ENCODE data around the gene AMIGO2. TPM values are rescaled to one million over a fixed set of nuclear protein-coding genes. Genes with fewer than 3 reads are reported as not detected.

Gene AMIGO2
- total RNA-seq, 4 donors from 2014 or later, result 2.1 to 4.5 (median 3.7) TPM

- DNase-seq (ENCODE audit: extremely low spot score), result no peak
- Histone ChIP-seq H3K27ac (replicated peaks in 1 of 4) (no peak overlapping the region), H3K36me3 (no peaks in the 10 kb centered on the region), H3K4me1 (peaks cover 0 to 7% (median 0%) of the 10 kb centered on the region in 4 donors), H3K27me3 (no peaks in the 10 kb centered on the region), H3K9me3 (no peaks in the 10 kb centered on the region), H3K4me3 (no peak overlapping the region)
- intact Hi-C loops (cut with DNase I), result loop anchor here (5.0 kb wide), 1 partner anchor 373 kb away; no protein-coding TSS in a partner anchor
- WGBS, result 72% methylated on average over 2 of the region's 2 CpGs
- no peak for TF ChIP-seq POLR2AphosphoS5 (IDR thresholded peaks at IDR 0.05)
- no peak for TF ChIP-seq CTCF (IDR thresholded peaks at IDR 0.05)
- no peak for TF ChIP-seq EP300 (IDR thresholded peaks at IDR 0.05)
- TF ChIP-seq POLR2A (IDR thresholded peaks at IDR 0.05; ENCODE audit: low read depth), result no peak
Measured at GRCh38 chr12:47034661-47035060, 45.1 kb downstream of the AMIGO2 start.

GRCh38 chr12:47033789-47034555, 45.8 kb downstream of the AMIGO2 start:
- intact Hi-C loops (cut with DNase I), result loop anchor here (2.0 to 5.0 kb wide), 2 partner anchors 275 to 373 kb away; no protein-coding TSS in a partner anchor
- Histone ChIP-seq H3K4me3 (no peak overlapping the region), H3K27ac (replicated peaks in 1 of 4) (no peak overlapping the region), H3K27me3 (no peaks in the 10 kb centered on the region), H3K4me1 (peaks cover 0 to 7% (median 0%) of the 10 kb centered on the region in 4 donors), H3K9me3 (no peaks in the 10 kb centered on the region), H3K36me3 (no peaks in the 10 kb centered on the region)
- TF ChIP-seq CTCF (IDR thresholded peaks at IDR 0.05) (no peak), POLR2AphosphoS5 (IDR thresholded peaks at IDR 0.05) (no peak), POLR2A (IDR thresholded peaks at IDR 0.05; ENCODE audit: low read depth) (no peak), EP300 (IDR thresholded peaks at IDR 0.05) (no peak)
- no peak for DNase-seq (ENCODE audit: extremely low spot score)
- 79% methylated on average over 5 of the region's 5 CpGs for WGBS

GRCh38 chr12:47033081-47033480, 46.7 kb downstream of the AMIGO2 start:
- H3K27me3 ChIP-seq, result no peaks in the 10 kb centered on the region
- peaks cover 0 to 7% (median 0%) of the 10 kb centered on the region in 4 donors for H3K4me1 ChIP-seq
- no peak for TF ChIP-seq EP300 (IDR thresholded peaks at IDR 0.05)
- no peak for TF ChIP-seq CTCF (IDR thresholded peaks at IDR 0.05)
- TF ChIP-seq POLR2AphosphoS5 (IDR thresholded peaks at IDR 0.05), result no peak
- no peak for TF ChIP-seq POLR2A (IDR thresholded peaks at IDR 0.05; ENCODE audit: low read depth)
- no peaks in the 10 kb centered on the region for H3K36me3 ChIP-seq
- H3K9me3 ChIP-seq, result no peaks in the 10 kb centered on the region
- no peak for DNase-seq (ENCODE audit: extremely low spot score)
- H3K27ac ChIP-seq (replicated peaks in 1 of 4), result no peak overlapping the region
- intact Hi-C loops (cut with DNase I), result loop anchor here (2.0 to 5.0 kb wide), 2 partner anchors 276 to 374 kb away; no protein-coding TSS in a partner anchor
- no peak overlapping the region for H3K4me3 ChIP-seq
- WGBS, result 72% methylated on average over 5 of the region's 5 CpGs

- H3K4me1 ChIP-seq, result peaks cover 0 to 7% (median 0%) of the 10 kb centered on the region in 4 donors
- no peak overlapping the region for H3K4me3 ChIP-seq
- TF ChIP-seq POLR2AphosphoS5 (IDR thresholded peaks at IDR 0.05) (no peak), CTCF (IDR thresholded peaks at IDR 0.05) (peak; percentile 45 to 54 (median 54)), EP300 (IDR thresholded peaks at IDR 0.05) (no peak), POLR2A (IDR thresholded peaks at IDR 0.05; ENCODE audit: low read depth) (no peak)
- no peaks in the 10 kb centered on the region for H3K9me3 ChIP-seq
- intact Hi-C loops (cut with DNase I), result loop anchor here (2.0 to 5.0 kb wide), 2 partner anchors 276 to 375 kb away; no protein-coding TSS in a partner anchor
- H3K27ac ChIP-seq (replicated peaks in 1 of 4), result no peak overlapping the region
- H3K27me3 ChIP-seq, result no peaks in the 10 kb centered on the region
- no peak for DNase-seq (ENCODE audit: extremely low spot score)
- 5% methylated on average over 1 of the region's 1 CpG for WGBS
- H3K36me3 ChIP-seq, result no peaks in the 10 kb centered on the region
Measured at GRCh38 chr12:47032644-47033043, 47.1 kb downstream of the AMIGO2 start.

Measured in esophagus muscularis mucosa (tissue), 4 donors.